HEK293T (cell line): ENCODE results near the gene RYR3.

ENCODE experiments used
- BHLHE40 ChIP-seq: fragments of 450-650 bp; IDR thresholded peaks from 2 replicates; pipeline ENCODE4 v1.6.1; 2016; ENCODE audit warnings: mild to moderate bottlenecking, moderate library complexity, borderline replicate concordance
- FOXK2 ChIP-seq: fragments of 450-650 bp; IDR thresholded peaks from 2 replicates; pipeline ENCODE4 v1.6.1; 2016; ENCODE audit warnings: mild to moderate bottlenecking
- FOXM1 ChIP-seq: fragments of 450-650 bp; IDR thresholded peaks from 2 replicates; pipeline ENCODE4 v1.6.1; 2017; ENCODE audit warnings: mild to moderate bottlenecking, borderline replicate concordance
- LEF1 ChIP-seq: fragments of 450-650 bp; IDR thresholded peaks from 2 replicates; pipeline ENCODE4 v1.6.1; 2017; ENCODE audit warnings: mild to moderate bottlenecking, borderline replicate concordance
- TARDBP ChIP-seq: fragments of 450-650 bp; IDR thresholded peaks from 2 replicates; pipeline ENCODE4 v1.6.1; 2016

GRCh38 chr15:33317896-33318295 is 7.1 kb downstream of the RYR3 start:
- TF ChIP-seq FOXM1 (no peak), LEF1 (no peak), FOXK2 (no peak), BHLHE40 (no peak), TARDBP (no peak)
